NCI-H446 treated with DMSO at 0.1 percent for 48 hours (cell line): ENCODE measurements around the gene ETV1.
"Not testable (repeated sequence)": the region's sequence is repeated elsewhere in the genome, so short reads cannot be mapped to it uniquely, and the experiment has no call there.

Source experiments
- DNase-seq: peaks from one replicate; lab custom pipeline; 2025; lab: John Stamatoyannopoulos, UW

Gene ETV1

DNA sequence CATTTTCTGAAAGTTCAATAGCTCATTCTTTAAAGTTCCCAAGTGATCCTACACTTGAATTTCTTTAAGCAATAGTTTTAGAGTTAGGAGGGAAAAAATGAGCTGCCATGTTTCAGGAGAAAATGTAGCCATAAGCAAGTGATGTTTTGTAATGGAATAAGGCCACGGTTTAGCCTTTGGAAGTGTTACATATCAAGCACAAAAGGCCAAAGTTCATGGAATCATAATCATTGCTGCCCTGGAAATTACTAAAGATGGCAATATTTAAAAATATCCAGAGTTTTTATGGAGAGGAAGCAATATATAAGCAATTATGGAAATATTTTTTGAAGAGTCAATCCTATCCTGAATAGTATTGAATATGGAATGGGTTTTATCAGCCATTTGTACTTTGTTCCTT lies 68.4 kb downstream of the ETV1 start:
- DNase-seq, result no peak

GRCh38 chr7:13920053-13920697 lies 69.3 kb downstream of the ETV1 start:
- DNase-seq, result peak; percentile 94

DNA sequence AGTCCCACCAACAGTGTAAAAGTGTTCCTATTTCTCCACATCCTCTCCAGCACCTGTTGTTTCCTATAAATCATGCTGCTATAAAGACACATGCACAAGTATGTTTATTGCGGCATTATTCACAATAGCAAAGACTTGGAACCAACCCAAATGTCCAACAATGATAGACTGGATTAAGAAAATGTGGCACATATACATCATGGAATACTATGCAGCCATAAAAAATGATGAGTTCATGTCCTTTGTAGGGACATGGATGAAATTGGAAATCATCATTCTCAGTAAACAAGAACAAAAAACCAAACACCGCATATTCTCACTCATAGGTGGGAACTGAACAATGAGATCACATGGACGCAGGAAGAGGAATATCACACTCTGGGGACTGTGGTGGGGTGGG lies 71.1 kb downstream of the ETV1 start:
- DNase-seq, result not testable (repeated sequence)

DNA sequence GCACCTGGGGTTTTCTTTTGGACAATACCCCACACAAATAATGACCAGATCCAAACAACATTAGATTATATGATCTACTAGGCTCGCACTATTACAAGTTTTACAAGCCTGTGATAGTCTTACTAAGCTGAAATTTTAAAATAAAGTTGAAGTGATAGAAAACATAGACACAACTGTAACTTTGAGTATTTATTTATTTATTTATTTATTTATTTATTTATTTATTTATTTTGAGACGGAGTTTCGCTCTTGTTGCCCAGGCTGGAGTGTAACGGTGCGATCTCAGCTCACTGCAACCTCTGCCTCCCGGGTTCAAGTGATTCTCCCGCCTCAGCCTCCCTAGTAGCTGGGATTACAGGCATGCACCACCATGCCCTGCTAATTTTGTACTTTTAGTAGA lies 72.4 kb downstream of the ETV1 start:
- DNase-seq, result not testable (repeated sequence)

- DNase-seq, result no peak
These were observed 73.6 kb downstream of the ETV1 start for GRCh38 chr7:13915891-13916290.

GRCh38 chr7:13912715-13913278 lies 76.7 kb downstream of the ETV1 start:
- DNase-seq, result no peak

GRCh38 chr7:13911909-13912308 lies 77.6 kb downstream of the ETV1 start:
- DNase-seq, result no peak

DNA sequence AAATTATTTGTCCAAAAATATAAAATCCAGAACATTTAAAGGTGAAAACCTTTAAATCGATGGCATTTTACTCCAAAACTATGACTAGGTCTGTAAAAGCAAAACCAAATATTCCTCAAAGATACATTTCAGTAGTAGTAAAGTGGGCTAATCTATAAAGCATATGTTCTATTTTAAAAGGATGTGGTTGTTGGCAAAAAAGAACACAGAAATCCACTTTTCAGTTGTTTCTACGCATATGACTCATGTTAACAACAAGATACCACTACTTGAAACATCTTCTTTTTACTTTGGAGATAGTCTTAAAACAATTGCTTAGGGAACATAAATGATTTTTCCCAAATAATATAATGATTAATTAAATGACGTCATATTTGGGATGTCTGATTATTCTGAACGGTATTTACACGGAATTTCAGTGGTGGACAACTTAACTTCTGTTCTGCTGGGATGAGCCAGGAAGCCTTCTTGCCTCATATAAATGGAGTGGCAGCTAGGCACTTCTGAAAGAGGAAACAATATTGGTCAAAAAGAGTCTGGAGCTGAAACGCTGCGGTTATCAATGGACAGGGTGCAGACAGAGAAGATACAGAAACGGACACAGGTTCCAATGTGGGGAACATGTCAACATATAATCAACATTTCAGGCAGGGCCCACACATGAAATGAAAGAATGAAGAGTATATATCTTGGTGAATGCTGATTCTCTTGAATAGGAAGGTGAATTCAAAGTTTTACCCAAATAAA lies 78.5 kb downstream of the ETV1 start:
- no peak for DNase-seq

GRCh38 chr7:13908667-13909397 lies 80.6 kb downstream of the ETV1 start:
- DNase-seq, result no peak

GRCh38 chr7:13907831-13908230 lies 81.6 kb downstream of the ETV1 start:
- no peak for DNase-seq

DNA sequence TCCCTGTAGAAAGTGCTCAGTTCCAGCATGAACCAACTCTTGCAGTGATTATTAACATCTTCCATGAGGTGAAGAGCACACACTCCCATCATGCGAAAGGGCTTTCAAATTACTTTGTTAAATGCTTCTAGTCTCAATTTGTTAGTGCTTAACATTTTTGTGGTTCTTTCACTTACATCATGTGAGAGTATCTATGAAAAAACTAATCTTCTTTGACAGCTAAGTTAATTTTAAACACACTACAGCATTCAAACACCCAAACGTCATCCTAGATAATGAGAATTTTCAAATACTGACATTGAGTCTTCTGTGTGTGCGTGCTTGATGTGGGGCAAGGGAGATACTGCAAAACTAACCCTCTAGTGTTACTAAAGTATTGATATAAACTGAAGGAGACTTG lies 84.8 kb downstream of the ETV1 start:
- no peak for DNase-seq

DNA sequence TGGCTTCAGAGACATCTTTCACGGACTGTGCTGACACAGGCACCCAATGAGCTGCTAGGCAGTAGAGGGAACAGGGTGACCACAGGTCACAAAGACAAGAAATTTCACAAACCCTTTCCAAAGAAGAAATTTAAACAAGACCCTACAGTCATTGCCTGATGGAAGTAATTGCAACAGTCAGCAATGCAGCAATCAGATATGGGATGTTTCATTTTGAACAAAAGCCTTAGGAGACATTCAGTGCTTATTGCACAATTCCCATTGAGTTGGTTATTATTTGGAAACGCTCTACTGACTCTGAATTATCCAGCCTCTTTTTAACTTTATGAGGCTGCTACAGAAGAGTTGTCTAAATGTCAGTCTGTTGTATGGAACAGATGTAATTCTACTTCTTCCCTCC lies 85.5 kb downstream of the ETV1 start:
- DNase-seq, result no peak

GRCh38 chr7:13901577-13901976 lies 87.9 kb downstream of the ETV1 start:
- DNase-seq, result no peak

DNA sequence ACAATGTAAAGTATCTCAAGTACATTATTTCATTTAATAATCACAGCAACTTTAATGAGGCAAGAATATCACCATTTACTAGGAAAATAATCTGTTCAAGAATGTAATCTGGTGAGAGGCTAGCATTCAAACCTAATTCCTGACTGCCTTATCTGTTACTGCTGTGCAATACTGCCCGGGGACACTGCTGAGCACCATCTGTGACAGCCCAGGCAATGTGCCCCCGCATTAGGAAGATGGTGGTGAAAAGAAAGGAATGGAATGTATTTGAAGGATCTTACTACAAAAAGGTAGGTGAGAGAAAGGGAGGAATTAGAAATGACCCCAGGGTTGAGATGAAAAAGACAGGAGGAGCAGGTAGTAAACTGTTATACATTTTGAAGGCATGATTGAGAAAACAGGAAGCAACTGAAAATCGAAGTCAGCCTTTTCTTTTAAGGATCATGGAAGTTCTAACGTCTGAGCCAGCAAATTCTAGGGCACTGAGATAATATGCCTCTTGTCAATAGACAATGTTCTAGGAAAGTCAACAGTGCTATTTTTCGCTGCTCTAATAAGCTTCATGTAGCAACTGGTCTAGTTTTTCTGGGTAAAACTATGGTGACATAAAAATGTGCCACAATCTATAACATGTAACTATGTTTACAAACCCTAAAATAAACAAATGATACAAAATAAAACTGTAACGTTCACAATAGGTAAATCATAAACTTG lies 90.4 kb downstream of the ETV1 start:
- DNase-seq, result no peak

DNA sequence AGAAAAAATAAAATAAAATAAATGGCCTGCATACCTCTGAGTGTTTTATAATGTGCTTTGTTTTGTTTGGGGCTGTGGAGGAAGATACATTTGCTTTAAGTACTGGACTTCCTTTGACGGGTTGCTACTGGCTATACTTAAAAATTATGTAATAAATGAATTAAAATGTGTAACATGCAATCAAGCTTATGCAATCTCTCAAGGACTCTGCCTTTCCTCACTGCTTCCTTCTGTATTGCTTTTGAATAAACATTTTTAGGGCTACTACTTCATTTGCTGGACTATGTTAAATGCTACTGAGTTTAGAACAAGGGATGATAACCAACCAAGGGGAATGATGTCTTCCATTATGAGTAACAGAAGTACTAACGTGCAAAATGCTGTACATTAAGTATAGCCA lies 91.6 kb downstream of the ETV1 start:
- DNase-seq, result no peak

- DNase-seq, result no peak
These were observed 94.5 kb downstream of the ETV1 start for GRCh38 chr7:13894954-13895353.

- DNase-seq, result no peak
These were observed 95.1 kb downstream of the ETV1 start for GRCh38 chr7:13894377-13894776.

DNA sequence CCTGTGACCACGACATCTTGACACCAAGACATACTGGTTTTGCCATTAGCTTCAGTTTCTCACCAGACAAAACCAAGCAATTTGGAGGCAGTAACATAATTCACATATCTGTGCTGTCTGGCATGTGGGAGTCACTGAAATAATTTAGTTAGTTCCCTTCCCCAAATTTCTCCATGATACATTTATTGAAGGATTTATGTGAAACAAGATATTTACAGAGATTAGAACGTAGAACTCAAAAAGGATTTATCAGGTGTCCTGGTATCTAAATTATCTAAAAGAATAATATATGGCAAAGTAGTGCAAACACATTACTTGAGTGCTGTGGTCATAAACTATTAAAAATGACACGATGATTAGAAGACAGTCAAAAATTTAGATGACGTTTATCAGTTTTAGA lies 98.7 kb downstream of the ETV1 start:
- DNase-seq, result no peak

DNA sequence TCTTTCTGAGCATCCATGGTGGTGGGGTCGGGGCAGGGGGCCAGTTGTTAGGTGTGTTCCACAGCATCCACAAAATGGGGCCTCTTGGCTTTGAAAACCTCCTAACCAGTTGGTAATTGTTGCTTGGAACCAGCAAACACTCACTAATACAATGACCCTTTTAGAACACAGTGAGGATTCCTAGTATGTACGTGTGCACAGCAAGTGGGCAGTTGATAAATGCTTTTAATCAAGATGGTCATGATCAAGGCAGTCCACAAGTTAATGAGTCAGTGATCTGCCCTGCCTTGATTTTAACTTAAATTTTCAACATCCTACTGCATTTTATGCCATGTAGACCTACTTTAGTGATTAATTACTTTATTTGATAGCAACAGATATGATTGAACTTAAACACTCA lies 103.1 kb downstream of the ETV1 start:
- no peak for DNase-seq

- DNase-seq, result no peak
These were observed 107.4 kb downstream of the ETV1 start for GRCh38 chr7:13882051-13882450.

- no peak for DNase-seq
These were observed 108.7 kb downstream of the ETV1 start for GRCh38 chr7:13880789-13881188.

DNA sequence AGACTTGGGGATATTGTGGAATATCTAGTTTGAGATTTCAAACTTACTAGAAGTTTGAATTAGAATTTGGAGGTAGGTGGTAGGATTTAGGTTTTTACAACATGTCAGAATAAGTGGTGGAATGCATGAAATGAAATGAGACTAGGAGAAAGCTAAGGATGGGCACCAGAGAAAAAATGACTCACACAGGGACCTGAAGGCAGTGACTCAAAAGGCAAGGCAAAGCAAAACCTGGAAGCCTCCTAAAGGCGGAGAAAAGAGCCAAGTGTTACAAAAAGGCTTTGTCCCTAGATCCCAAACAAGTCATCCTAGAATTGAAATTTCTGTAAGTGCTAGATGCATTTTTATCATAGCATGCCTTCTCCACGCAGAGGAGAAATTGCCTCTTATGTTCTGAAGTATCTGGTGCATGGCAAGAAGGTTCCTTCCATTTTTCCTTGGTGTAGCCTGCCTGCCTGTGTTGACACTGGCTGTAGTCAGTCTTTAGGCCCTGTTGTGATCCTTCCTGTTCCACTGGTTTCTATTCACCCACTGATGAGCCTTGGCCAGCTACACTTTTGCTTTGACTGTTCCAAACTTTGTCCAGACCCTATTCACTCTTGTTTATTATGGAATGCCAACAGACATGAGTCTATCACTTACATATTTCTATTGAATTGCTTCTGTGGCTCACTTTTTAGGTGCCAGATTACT lies 109.3 kb downstream of the ETV1 start:
- DNase-seq, result no peak
